HG02852 (cell line): Measurements from ENCODE around the gene DCST2.

Experiments
- ATAC-seq: cut with Tn5 transposase; IDR thresholded peaks from one replicate; pipeline ENCODE4 v1.9.1; 2021; ENCODE audit warnings: mild to moderate bottlenecking, moderate library complexity; ENCODE audit not compliant: unreplicated experiment

The DCST2 gene

DNA sequence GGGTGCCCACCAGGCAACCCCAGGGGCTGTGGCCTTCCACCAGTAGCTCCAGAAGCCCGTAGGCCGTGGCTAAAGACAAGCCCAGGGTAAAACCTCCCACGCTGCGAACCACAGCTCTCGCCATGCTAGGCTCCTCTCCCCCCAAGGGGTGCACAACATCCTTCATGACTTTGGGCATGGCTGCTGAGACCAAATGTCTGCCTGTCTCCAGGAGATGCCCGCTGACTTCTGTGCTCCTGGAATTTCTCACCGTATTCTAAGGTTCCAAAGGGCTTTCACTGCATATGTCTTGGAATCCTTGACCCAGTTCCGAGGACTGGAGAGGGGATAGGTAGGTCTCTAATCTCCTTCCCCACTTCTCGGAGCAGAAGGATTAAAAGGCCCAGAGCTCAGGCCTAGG, at the start of gene DCST2, which contains the start of gene DCST1:
TSS of gene DCST2 (minus strand) at position 258 of the 400 bp plus-strand sequence. CDS start at position 178, 80 bp downstream.
TSS of gene DCST1 (plus strand) at position 301 of the 400 bp plus-strand sequence. CDS start 213 bp downstream, outside the sequence.
- ATAC-seq, result no peak

DNA sequence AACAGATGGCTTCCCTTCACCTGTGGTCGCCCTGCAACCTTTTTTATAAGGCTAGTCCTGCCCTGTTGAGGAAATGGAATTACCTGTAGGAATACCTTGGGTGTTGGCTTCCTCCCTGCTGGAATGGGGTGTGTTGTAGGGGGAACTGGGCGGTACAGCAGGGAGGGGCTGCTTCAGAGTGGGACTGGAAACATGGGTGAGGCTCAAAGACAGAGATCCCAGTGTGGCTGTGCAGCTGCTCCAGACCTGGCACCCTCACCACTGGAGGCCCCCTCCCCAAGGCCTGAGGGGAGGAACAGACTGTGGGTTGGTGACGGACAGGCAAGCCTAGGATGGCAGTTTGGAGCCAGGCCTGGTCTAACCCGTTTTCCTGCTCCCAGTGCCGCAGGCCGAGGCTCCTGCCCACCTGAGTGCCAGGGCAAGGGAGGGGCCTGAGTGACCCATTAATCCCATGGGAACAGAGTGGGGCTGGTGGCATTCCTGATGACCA, 49.5 kb upstream of the DCST2 start:
- ATAC-seq, result no peak

DNA sequence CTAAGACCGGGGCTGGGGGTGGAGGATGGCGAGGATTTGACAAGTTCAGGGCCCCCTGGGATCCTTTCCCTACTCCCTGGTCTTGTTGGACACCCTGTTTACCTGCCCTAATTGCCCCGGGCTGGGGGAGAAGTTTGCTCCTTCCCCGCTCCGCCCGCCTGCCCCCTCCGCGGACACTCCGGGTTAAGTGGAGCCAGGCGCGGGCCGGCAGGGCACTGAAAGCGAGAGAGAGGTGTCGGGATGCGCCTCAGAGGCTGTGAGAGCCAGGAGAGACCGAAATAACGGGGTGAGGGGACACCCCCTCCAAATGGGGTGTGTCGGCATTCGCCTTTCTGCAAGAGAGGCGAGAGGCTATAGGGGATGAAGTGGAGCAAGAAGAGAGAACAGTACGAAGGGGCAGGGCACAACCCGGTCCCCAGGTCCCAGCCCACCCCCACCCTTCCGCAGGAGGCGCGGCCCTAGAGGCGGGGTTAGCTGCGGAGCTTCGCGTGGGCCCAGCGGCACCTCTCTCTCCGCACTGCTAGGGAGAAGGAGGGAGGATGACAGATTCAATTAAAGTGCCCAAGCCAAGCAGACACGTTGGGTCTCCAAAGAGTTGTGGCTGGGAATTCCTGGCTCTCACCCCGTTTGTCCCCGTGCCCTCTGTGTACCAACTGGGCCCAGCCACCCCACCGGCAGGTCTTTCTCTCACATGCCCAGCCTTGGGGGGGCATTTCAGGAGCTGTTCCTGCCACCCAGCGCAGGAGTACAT, 48.9 kb upstream of the DCST2 start:
- no peak for ATAC-seq

DNA sequence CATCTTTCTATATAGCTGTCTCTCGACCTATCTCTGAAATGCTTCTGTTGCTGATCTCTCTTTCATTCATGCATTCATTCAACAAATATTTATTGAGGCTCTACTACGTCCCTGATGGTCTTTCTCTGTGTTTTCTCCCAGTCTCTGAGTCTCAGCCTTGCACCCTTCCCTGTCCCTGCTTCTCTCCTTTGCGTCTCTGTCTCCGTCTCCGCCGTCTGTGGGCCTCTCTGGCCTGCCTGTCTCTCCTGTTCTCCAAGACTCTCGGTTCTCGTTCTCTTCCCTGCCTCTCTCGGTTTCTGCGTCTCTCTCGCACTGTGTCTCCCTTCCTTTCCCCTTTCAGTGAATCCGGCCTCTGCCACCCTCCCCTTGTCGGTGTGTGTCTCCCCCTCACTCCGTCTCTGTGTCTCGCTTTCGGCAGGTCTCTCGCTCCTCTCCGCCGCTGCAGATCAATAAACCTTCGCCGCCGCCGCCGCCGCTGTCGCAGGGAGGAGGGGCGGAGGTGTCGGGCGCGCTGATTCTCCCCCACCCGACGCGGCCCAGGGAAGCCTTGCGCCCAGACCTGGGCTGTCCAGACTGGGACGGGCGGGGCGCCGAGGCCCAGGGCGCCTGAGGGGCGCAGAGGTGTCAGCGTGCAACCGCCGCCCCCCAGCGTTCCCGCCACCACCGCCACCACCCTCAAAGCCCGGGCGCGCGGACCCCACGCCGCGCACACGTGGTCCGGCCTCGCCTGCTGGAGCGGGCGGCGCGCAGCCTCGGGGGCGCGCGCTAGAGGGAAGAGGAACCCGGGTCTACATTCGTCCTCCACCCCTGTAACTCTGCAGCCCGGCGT, 48.1 kb upstream of the DCST2 start:
- no peak for ATAC-seq

DNA sequence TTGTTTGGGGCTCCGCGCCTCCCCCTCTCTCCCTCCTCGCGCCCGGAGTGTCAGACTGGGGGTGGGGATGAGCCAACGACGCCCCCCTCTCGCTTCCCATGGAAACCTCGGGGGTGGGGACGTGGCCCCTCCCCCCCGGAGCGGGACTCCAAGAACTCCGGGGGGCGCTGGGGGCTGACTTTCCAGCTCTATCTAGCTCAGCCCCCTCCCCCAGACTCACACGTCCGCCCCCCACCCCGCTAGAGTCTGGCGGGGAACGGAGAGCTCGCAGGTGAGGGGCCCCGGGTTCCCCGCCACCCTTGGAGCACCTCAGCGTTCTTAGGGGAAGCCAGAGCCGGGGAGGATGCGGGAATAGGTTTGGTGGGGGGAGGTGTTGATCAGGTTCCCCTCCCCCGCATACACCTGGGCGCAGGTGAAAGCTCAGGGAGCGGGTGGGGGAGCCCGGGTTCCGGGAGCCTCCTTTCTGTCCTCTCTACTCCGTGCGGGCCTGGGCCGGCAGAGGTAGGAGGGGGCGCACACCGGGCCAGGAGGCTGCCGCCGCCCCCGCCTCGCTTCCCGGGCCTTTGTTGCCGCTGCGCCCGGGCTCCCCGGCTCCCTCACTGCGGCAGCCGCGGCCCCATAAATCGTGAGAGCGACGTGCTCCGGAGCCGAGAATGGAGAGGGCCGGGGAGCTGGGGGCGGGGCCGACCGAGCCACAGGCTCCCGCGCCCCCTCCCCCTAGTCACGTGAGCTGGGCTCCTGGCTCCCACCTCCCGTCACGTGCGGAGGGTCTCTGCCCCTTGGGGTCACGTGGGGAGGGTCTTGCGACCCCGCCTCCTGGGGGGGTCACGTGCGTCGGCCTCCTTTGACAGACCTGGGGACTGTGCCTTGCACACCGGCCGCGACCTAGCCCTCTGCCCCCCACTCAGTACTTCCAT, 47.0 kb upstream of the DCST2 start:
- no peak for ATAC-seq

DNA sequence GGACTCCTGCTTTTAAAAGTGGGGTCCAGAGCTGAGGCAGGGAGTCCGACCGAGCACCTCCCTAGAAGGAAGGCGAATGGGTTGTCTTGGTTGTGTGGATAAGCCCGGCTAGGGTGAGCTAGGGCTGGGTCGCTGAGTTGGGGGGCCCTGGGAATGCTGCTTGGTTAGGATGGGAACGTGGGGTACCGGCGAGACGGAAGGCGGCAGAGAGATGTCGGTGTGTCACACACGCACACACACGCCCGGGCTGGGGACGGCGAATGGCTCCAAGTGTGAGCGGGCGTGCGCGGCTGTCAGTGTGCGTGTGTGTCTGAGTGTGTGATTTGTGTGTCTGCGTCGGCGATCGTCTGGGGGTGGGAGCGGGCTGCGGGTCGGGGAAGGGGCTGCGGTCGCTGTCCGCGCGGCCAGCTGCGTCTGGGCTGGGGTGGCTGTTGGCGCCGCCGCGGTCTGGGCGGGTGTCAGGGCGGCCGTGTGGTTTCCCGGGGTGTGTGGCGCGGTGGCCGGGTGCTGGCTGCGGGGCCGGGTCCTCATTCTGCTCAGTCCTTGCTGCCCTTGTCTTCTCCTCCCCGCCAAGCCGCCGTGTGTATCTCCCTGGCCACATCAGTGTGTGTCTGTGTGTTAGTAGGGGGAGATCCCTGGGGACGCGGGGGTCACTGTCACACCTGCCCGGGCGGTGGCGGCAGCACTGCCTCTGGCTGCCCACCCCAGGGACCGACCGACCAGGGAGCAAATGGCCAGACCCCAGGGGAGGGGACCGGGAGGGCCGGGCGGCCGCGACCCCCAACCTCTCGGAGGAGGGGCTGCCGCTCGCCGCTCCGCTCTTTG, 46.1 kb upstream of the DCST2 start:
- no peak for ATAC-seq

DNA sequence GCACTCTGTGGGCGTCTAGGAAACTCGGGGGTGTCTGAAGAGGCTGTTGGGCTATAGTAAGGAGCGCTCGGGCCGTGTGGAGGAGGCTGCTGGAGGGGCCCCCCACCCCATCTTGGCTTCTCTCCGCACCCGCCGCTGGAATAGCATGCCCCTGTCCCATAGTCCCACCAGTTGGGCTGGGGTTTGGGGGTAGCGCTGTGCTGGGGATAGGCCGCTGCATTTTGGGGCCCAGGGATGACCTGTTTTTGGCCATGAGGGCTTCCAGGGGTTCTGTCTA, 45.6 kb upstream of the DCST2 start:
- ATAC-seq, result no peak

DNA sequence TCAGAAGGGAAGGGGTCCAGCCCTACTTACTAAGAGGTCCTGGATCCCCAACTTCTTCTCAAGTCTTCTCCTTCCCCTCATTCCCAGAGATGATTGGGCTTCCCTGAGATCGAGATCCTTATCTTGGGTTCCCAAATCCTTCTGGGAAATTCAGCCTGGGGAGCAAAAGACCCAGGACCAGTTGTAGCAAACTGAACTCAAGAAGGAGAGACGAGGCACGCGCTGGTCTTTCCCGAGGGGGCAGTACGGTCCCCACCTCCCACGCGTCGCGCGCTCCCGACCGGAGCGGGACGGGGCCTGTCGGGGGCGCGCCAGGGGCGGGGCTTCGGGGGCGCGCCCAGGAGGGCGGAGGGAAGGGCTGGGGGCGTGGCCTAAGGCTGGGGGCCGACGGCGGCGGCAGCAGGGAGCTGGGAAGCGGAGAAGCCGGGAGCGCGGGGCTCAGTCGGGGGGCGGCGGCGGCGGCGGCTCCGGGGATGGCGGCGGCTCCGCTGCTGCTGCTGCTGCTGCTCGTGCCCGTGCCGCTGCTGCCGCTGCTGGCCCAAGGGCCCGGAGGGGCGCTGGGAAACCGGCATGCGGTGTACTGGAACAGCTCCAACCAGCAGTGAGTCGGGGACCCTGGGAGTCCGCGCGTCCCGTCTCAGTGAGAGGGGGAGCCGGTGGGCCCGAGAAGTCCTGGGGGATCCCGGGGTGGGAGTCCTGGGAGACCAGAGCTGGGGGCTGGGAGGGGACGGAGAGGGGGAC, 45.1 kb upstream of the DCST2 start, which contains the start of gene EFNA3:
TSS of gene EFNA3 (plus strand) at position 369 of the 741 bp plus-strand sequence. CDS start at position 474, 105 bp downstream.
- no peak for ATAC-seq

DNA sequence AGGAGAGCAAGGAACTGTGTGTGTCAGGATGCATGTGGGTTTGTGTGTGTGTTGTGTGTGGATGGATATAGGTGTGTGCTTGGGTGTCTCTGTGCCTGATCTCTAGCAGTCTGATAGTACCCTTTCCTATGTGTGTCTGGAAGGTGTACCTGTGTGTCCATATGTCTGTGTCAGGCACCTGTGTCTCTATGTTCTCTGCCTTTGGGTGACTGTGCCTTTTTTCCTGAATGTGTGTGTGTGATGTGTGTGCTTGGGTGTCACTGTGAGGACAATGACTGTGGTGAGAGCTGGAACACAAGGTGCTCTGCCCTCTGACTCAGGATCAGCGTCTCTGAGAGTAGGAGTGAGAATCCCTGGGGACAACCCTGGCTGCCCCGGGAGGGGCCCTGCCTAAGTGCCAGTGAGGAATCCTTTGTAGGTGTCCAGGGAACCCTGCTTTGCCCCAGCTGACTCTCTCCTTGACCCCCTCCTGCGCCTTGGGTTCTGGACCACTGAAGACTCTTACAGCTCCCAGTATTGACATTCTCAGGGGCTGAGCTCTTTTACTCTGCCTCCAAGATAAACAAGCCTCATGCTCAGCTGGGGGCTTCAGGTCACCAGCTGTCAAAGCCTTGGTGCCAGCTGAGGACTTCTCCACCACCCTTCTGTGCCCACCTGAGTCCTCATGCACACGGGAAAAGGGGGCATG, 44.3 kb upstream of the DCST2 start:
- ATAC-seq, result no peak

DNA sequence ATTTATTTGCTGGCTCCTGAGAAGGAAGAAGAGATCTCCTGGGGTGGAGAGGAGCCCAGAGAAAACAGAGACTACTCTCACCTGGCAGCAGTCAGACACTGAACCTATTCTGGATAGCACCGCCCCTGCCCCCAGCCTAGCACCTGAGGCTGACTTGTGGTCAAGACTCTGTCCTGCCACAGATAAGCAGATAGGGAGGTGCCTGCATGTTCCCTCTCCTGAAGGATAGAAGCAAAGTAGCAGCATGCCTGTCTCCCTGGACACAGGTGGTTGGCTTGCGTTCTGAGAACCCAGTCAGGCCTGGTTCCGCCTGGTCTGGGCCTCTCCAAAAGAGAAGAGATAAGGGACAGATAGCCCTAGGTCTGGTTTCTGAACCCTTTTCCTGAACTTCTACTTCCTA, 43.8 kb upstream of the DCST2 start:
- no peak for ATAC-seq

DNA sequence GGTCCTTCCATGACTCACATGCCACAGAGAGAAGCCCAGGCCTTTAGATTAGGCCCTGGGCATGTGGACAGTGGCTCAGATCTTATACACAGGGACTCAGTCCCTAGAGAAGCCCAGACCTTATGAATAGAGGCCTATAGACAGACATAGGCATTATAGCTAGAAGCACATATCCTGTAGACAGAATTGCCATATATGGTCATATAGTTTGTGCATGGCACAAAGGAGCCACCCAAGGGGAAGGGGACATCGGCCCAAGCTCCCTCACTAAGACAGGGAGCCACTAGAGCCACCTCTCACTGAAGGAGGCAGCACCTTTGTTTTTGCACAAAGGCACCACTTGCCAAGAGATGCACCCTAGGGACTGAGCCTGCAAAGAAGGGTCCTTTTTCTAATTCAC, 42.8 kb upstream of the DCST2 start:
- ATAC-seq, result no peak

DNA sequence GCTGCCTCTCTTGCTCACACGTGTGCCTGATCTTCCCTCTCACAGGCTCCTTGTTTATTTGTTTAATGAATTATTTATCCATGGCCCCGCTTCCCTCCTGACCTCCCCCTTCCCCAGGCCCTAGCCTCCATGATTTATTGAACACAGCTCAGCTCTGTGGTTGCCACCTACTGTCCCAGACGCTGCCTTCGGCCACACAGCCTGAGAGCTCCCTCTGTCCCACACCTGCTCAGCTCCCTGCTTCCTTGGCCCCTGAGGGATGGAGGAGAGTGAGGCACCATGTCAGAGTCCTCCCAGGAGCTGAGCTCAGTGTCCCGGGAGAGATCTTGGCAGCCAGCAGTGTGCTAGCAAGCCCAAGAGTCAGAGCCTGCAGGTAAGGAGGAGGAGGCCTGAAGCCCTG, 42.0 kb upstream of the DCST2 start:
- no peak for ATAC-seq

DNA sequence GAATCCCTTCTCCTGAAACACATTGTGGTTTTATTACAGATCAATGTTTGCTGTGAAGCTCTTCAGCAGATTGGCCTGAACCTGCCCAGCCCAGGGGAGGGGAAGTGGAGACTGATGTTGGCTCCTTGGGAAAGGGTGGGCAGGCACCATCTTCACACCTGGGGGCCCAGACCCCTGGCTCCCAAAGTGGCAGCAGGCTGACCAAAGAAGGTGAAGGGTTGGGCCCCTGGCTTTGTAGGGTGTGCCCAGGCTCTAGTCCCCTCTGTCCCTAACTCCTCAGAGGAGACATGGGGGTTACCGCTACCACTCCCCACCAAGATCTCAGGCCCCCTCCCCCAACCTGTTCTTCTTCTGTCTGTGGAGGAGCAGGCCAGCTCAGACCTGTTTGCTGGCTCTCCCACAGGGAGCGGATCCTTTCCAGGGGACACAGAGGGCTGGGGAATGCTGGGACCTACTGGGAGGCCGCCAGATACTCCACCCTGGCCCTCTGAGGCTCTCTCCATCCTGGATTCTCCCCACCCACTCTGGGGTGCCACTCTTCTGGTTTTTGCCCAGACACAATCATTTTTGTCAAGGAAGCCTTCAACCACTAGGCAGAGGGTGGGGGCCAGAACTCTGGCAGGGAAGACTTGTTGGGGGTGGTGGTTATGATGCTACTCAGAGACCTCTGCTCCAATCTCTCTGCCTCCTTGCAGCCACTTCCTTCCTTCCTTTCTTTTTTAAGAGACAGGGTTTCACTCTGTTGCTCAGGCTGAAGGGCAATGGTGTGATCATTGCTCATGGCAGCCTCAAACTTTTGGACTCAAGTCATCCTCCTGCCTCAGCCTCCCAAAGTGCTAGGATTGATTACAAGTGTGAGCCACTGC, 40.0 kb upstream of the DCST2 start:
- no peak for ATAC-seq

DNA sequence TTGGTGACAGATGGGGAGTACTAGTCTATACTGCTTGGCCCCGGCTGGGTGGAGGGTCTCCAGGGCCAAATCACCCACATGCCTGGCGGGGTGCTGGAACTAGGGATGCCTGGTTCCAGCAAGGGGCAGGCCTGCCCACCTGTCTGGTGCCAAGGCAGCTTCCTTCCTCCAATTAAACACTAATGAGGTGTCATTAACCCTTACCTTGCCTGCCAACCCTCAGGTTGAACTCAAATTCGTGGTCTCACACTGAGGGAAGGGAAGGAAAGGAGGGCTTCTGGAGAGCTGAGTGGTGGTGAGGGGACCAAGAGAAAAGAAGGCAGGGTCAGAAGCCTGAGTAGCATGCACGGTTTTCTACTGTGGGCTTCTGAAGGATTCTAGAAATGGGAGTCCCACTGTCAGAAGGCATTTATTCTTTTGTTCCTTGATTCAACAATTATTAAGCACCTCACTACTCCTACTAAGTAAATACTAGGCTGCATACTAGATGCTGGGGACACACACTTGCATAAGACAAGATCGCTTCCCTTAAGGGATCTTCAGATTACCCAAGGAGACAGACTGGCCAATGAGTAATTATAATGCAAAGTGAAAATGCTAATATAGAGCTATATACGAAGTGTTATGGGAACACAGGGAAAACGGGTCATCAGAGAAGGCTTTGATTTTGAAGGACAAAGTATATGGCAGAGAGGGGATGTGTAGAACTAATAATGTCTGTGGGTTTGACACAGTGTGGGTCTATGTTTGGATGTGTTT, 39.1 kb upstream of the DCST2 start:
- no peak for ATAC-seq

DNA sequence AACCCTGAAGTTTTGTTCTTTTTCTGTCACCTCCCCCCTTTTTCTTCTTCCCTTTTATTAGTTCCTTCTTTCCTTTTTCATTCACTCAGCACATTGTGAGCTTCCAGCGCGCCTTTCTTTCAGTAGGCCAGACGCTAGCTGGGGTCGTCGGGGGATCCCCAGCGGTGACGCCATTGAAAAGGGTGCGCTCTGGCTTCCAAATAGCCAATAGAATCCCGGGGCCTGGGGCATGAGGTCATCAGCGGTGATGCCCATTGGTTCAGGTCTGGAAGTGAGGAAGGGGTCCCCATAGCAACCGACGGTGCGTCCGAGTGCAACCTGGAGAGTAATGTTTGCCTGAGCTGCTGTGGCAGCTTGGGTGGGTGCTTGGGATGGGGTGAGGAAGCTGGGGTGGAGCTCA, 38.1 kb upstream of the DCST2 start:
- ATAC-seq, result no peak

DNA sequence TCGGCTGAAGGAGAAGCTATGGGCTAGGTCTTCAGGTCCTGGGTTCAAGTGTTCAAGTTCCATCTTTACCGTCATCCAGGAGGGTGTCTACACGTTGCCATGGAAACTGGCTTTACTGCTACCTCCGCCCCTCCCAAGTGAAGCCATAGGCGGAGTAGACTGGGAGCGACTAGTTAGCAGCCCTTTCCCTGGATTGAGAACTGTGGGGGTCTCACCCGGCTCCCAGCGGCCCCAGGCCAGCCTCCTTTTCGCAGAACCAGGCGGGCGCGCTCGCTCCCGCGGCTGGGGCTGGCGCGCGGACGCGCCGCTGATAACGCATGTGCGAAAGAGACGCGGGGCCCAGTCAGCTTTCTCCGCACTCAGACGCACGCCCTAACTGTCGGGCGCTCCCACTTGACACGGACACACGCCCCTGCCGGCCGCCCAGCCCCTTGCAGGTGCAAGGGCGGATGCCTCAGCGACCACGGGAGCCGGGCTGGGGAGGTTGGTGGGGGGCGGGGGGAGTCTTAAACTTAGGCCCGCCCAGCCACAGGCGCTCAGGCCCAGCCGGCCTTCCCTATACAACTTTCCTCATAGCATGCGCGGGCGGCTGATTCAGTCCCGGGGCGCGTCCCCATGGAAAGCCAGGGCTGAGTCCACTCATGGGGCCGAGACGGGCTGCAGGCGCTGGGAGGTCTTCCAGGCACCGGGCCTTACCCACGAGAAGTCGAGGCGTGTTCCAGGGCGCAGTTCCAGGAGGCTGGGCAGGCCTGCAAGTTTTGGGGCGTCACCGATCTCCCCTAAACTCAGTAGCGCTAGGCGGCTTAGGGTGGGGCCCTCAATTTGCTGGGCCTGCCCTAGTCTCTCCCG, 37.4 kb upstream of the DCST2 start:
- ATAC-seq, result no peak
